Omental fat pad (tissue), 4 donors: ENCODE measurements around the gene CDC7. TPM values are rescaled to one million over a fixed set of nuclear protein-coding genes. Genes with fewer than 3 reads are reported as not detected.

Experiments used
- ATAC-seq: fragments of 150-250 bp; one replicate; pipeline ENCODE4 v1.9.1; 2016; ENCODE audit warnings: mild to moderate bottlenecking, moderate library complexity; ENCODE audit not compliant: low FRiP score
- DNase-seq: peaks from one replicate; pipeline ENCODE4 v3.0.0-alpha.2; 2019; ENCODE audit warnings: low spot score
- total RNA-seq, 4 donors: library from RNA; depleted of rRNA; stranded (reverse); fragments of >200 nt; gene quantifications; one replicate each; pipeline ENCODE4 v1.1.0, GENCODE V29; 2016
- TF ChIP-seq, protein P1 (sequence below), 3 donors: fragments of 450-650 bp; IDR thresholded peaks; one replicate each; pipeline ENCODE4 v1.5.1; 2016 to 2017; ENCODE audit warnings: antibody characterized with exemption in 3 of 3, mild to moderate bottlenecking in 3 of 3, moderate library complexity in 2 of 3

The CDC7 gene
- total RNA-seq, 4 donors from 2014 or later, result 1.4 to 4.1 (median 2.4) TPM

- no peak for ATAC-seq
- DNase-seq, result no peak
- TF ChIP-seq, protein P1, sequence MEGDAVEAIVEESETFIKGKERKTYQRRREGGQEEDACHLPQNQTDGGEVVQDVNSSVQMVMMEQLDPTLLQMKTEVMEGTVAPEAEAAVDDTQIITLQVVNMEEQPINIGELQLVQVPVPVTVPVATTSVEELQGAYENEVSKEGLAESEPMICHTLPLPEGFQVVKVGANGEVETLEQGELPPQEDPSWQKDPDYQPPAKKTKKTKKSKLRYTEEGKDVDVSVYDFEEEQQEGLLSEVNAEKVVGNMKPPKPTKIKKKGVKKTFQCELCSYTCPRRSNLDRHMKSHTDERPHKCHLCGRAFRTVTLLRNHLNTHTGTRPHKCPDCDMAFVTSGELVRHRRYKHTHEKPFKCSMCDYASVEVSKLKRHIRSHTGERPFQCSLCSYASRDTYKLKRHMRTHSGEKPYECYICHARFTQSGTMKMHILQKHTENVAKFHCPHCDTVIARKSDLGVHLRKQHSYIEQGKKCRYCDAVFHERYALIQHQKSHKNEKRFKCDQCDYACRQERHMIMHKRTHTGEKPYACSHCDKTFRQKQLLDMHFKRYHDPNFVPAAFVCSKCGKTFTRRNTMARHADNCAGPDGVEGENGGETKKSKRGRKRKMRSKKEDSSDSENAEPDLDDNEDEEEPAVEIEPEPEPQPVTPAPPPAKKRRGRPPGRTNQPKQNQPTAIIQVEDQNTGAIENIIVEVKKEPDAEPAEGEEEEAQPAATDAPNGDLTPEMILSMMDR (IDR thresholded peaks at IDR 0.05), result no peak
Measured at GRCh38 chr1:91546301-91546581, 45.6 kb downstream of the CDC7 start.

DNA sequence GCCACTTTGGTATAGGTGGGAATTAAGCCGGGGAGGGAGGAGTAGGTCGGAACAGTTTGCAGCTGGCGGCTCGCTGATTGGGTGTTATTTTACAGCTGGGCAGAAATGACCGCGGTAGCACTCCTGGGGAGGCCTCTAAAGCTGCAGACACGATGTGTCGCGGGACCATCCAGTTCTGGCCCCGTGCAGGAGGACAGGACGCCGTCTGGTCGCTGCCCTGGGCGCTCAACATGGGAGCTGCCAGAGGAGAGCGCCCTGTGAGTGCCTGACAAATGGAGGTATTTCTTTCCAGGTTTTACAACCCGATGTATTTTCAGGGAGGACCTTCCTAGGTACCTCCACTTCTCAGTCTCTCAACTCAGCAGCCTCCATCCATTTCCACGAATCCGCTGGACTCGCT lies 46.2 kb downstream of the CDC7 start:
- no peak for DNase-seq
- no peak for ATAC-seq

GRCh38 chr1:91548376-91549040 lies 47.9 kb downstream of the CDC7 start:
- DNase-seq (no peak), ATAC-seq (no peak)
- TF ChIP-seq, protein P1 (IDR thresholded peaks at IDR 0.05), result no peak

More for the DNA sequence above, 46.2 kb downstream of the CDC7 start:
- TF ChIP-seq, protein P1 (IDR thresholded peaks at IDR 0.05), result no peak

DNA sequence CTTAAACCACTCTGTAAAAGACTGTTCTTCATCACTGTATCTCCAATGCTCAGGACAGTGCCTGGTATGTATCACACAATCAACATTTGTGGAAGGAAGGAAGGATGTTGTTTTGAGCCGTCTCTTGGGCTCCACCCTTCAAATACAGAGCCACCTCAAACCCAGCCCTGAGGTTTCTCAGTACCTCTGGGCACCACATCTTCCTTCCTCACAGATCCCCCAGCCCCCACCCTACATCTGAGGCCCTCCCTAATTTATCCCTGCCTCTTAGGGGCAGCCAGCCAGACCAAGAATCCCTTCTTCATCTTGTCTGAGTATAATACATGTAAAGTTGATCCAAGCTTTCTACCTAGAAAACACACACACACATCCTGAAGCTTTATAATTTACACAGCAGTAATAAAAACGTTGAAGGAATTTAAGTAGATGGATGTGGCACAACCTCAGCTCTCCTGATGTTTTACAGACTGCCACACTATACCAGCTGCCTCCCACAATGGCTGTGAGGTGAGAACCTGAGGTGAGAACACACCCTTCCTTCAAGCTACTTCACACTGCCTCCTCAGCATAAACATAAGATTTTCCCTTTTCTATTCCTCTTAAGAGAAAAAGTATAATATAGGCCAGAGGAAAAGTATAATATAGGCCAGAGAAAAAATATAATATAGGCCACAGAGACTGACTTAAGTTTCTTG lies 48.5 kb downstream of the CDC7 start:
- no peak for DNase-seq
- ATAC-seq, result no peak
- TF ChIP-seq, protein P1 (IDR thresholded peaks at IDR 0.05), result no peak

DNA sequence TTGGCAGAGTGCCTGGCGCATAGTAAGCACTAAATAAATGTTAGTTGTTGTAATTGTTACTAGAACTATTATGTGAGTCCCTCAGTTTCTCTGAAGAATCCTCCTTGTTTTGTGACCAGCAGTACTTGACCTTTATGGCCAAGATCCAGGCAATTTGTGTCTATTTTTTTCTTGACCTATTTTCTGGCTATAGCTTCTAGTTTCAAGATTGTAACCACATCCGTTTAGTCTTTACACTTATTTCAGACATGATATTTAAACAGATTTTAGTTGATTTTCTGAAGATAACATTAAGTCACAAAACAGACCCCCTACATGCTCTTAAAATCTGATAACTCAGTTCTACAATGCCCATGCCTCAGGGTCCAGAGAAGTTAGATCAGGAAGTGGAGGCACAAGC lies 50.3 kb downstream of the CDC7 start:
- ATAC-seq (no peak), DNase-seq (no peak)
- TF ChIP-seq, protein P1 (IDR thresholded peaks at IDR 0.05), result no peak

DNA sequence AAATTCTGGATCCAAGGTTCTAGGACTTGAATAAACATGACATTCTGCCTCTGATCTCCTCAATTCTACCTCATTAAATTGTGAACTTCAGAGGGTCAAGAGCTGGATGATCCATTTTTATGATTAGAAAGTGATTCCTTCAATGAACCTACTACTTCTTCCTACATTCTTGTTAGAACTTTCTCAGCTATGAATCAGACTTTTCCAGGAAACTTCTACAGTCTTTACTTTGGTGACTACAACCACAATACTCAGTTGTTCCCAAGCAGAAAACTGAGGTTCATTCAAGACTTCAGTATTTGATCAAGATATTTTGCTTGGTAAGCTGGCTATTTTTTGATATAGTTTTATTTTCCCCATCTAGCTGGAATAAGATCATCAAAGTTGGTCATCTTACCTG lies 51.4 kb downstream of the CDC7 start:
- TF ChIP-seq, protein P1 (IDR thresholded peaks at IDR 0.05), result no peak
- DNase-seq, result no peak
- ATAC-seq, result no peak

- no peak for DNase-seq
- no peak for ATAC-seq
- TF ChIP-seq, protein P1 (IDR thresholded peaks at IDR 0.05), result no peak
Measured at GRCh38 chr1:91552596-91552995, 51.9 kb downstream of the CDC7 start.
